UCSD-AML1 (cell line): ENCODE results near the gene C6orf62.
A peak's percentile ranks its signal among the peaks of the same experiment; 100 is the strongest.
"Not testable (repeated sequence)": the region's sequence is repeated elsewhere in the genome, so short reads cannot be mapped to it uniquely, and the experiment has no call there.

Experiments
- DNase-seq: peaks from one replicate; lab custom pipeline; 2025; ENCODE audit not compliant: unreplicated experiment; lab: John Stamatoyannopoulos, UW

C6orf62 gene

GRCh38 chr6:24719125-24719971 is at the start of gene C6orf62:
TSS of gene C6orf62 (minus strand) at chr6:24719154. CDS start at chr6:24718668, 486 bp downstream.
- peak; percentile 47 for DNase-seq

- DNase-seq = no peak
Observed at GRCh38 chr6:24768361-24768760, 49.4 kb upstream of the C6orf62 start.

GRCh38 chr6:24766680-24767462 is 47.9 kb upstream of the C6orf62 start:
- DNase-seq = no peak

GRCh38 chr6:24765968-24766367 is 47.0 kb upstream of the C6orf62 start:
- DNase-seq = not testable (repeated sequence)

- DNase-seq = not testable (repeated sequence)
Observed at GRCh38 chr6:24764833-24765828, 46.2 kb upstream of the C6orf62 start.

- no peak for DNase-seq
Observed at GRCh38 chr6:24763578-24763977, 44.6 kb upstream of the C6orf62 start.

GRCh38 chr6:24761851-24762250 is 42.9 kb upstream of the C6orf62 start:
- no peak for DNase-seq

GRCh38 chr6:24761193-24761835 is 42.4 kb upstream of the C6orf62 start:
- no peak for DNase-seq

GRCh38 chr6:24760210-24760609 is 41.3 kb upstream of the C6orf62 start:
- no peak for DNase-seq

GRCh38 chr6:24759718-24760117 is 40.8 kb upstream of the C6orf62 start:
- no peak for DNase-seq

- DNase-seq = peak; percentile 25
Observed at GRCh38 chr6:24757611-24758010, 38.7 kb upstream of the C6orf62 start.

GRCh38 chr6:24755279-24755678 is 36.3 kb upstream of the C6orf62 start:
- no peak for DNase-seq

- DNase-seq = not testable (repeated sequence)
Observed at GRCh38 chr6:24754378-24754777, 35.4 kb upstream of the C6orf62 start.

- no peak for DNase-seq
Observed at GRCh38 chr6:24753545-24753944, 34.6 kb upstream of the C6orf62 start.

GRCh38 chr6:24752917-24753492 is 34.1 kb upstream of the C6orf62 start:
- no peak for DNase-seq

- DNase-seq = no peak
Observed at GRCh38 chr6:24752503-24752902, 33.5 kb upstream of the C6orf62 start.

- not testable (repeated sequence) for DNase-seq
Observed at GRCh38 chr6:24750878-24751277, 31.9 kb upstream of the C6orf62 start.

GRCh38 chr6:24749297-24749696 is 30.3 kb upstream of the C6orf62 start:
- DNase-seq = no peak

GRCh38 chr6:24744911-24745310 is 26.0 kb upstream of the C6orf62 start:
- DNase-seq = no peak

GRCh38 chr6:24743944-24744335 is 25.0 kb upstream of the C6orf62 start:
- DNase-seq = no peak
